ENCODE data around the gene CTTNBP2.
"Not testable (repeated sequence)": the region's sequence is repeated elsewhere in the genome, so short reads cannot be mapped to it uniquely, and the experiment has no call there.

The CTTNBP2 gene

DNA sequence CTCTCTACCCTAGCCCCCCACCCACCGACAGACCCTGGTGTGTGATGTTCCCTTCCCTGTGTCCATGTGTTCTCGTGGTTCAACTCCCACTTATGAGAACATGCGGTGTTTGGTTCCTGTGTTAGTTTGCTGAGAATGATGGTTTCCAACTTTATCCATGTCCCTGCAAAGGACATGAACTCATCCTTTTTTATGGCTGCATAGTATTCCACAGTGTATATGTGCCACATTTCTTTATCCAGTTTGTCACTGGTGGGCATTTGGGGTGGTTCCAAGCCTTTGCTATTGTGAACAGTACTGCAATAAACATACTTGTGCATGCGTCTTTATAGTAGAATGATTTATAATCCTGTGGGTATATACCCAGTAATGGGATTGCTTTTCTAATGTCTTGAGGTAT, 165.1 kb downstream of the CTTNBP2 start:
- not testable (repeated sequence) for H3K27ac ChIP-seq; DNase-seq (ENCODE audit: low read depth, low spot score)

GRCh38 chr7:117707080-117707479, 166.2 kb downstream of the CTTNBP2 start:
- no peak for DNase-seq (ENCODE audit: low read depth, low spot score)
- H3K27ac ChIP-seq, result no peak overlapping the region

DNA sequence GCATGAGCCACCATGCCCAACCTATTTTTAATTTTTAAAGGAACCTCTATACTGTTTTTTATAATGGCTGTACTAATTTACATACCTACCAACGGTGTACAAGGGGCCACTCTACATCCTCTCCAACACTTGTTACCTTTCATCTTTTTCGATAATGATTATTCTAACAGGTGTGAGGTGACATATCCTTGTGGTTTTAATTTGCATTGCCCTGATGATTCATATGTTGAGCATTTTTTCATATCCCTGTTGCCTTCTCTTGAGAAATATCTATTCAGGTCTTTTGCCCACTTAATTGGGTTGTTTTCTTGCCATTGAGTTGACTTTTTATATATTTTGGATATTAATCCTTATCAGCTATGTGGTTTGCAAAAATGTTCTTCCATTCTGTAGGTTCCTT, 167.0 kb downstream of the CTTNBP2 start:
- no peak for DNase-seq (ENCODE audit: low read depth, low spot score)
- no peak overlapping the region for H3K27ac ChIP-seq

- no peak for DNase-seq (ENCODE audit: low read depth, low spot score)
- no peak overlapping the region for H3K27ac ChIP-seq
Measured at GRCh38 chr7:117705630-117706029, 167.6 kb downstream of the CTTNBP2 start.

GRCh38 chr7:117704063-117704462, 169.2 kb downstream of the CTTNBP2 start:
- peak overlapping the region; percentile 19 for H3K27ac ChIP-seq
- no peak for DNase-seq (ENCODE audit: low read depth, low spot score)

- no peak overlapping the region for H3K27ac ChIP-seq
- no peak for DNase-seq (ENCODE audit: low read depth, low spot score)
Measured at GRCh38 chr7:117698018-117698417, 175.2 kb downstream of the CTTNBP2 start.

DNA sequence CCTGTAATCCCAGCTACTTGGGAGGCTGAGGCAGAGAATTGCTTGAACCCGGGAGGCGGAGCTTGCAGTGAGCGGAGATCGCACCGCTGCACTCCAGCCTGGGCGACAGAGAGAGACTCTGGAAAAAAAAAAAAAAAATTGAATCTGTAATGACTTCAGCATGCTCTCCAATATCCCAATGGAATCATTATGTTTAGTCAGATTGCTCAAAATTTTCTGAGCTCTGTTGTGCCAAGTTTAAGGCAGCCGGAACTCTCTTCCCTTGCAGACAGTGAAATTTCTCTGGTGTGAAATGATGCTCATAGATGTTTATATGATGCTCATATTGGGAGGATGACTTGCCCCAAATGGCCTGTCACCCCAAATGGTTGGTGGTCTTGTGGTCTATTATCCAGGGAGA, 180.9 kb downstream of the CTTNBP2 start:
- DNase-seq (ENCODE audit: low read depth, low spot score), result no peak
- no peak overlapping the region for H3K27ac ChIP-seq

DNA sequence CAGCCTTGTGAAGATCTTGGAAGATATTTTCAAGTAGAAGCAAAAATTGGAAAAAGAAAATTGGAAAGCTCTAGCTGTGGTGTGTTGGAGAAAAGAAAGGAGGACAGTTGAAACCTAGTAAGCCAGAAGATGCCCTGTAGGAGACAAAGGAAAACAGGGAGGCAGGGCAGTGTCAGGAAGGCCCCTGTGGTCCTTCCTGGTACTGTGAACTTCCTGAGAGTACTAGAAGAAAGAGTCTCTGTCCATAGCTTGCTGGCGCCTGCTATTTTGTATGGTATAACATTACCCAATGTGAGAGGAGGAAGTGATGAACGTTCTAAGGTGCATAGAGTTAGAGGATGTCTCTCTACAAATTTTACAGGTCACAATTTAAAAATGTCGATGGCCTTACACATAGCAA, 183.1 kb downstream of the CTTNBP2 start:
- DNase-seq (ENCODE audit: low read depth, low spot score), result no peak
- H3K27ac ChIP-seq, result no peak overlapping the region

- DNase-seq (ENCODE audit: low read depth, low spot score), result no peak
- H3K27ac ChIP-seq, result no peak overlapping the region
Measured at GRCh38 chr7:117689406-117689805, 183.8 kb downstream of the CTTNBP2 start.

DNA sequence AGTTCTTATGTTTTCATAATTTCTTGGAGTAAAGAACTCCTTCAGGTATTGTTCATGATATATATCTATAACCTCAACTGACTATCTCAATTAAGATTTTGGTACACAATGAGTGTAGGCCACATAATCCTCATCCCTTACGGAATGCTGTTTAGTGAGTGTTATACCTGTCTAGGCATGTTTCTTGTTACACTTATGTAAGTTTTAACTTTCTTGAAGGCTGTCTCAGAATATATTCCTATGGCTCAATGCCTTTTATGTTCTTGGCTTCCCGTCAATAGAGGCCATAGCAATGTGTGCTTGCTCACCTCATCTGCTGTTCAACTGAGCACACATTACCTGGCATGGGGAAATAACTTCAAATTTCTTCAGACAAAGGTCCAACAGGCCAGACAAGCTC, 185.1 kb downstream of the CTTNBP2 start:
- DNase-seq (ENCODE audit: low read depth, low spot score), result peak; percentile 85
- H3K27ac ChIP-seq, result peak overlapping the region; percentile 82

DNA sequence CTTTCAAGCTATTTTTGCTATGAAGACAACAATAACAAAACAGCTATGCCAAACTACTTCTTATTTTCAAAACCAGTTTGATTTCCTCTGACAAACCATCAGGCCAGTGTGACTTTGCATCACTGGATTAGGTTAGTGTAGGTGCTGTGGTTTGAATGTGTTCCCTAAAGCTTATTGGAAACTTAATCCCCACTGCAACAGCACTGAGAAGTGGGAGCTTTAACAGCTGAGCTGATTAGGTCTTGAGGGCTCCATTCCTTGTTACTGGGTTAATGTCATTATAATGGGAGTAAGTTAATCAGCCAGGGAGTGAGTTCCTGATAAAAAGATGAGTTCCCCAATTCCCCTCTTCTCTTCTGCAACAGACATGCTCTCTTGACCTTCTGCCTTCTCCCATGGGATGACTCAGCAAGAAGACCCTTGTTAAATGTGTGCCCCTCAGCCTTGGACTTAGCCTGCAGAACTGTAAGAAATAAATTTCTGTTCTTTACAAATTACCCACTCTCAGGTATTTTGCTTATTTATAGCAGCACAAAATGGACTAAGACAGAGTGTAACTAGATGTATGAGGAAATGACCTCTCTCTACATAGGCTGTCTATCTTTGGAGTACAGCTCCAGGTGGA, 186.8 kb downstream of the CTTNBP2 start:
- no peak overlapping the region for H3K27ac ChIP-seq
- no peak for DNase-seq (ENCODE audit: low read depth, low spot score)

- no peak for DNase-seq (ENCODE audit: low read depth, low spot score)
- H3K27ac ChIP-seq, result no peak overlapping the region
Measured at GRCh38 chr7:117685795-117686194, 187.4 kb downstream of the CTTNBP2 start.

- no peak overlapping the region for H3K27ac ChIP-seq
- DNase-seq (ENCODE audit: low read depth, low spot score), result no peak
Measured at GRCh38 chr7:117683430-117684175, 189.6 kb downstream of the CTTNBP2 start.

DNA sequence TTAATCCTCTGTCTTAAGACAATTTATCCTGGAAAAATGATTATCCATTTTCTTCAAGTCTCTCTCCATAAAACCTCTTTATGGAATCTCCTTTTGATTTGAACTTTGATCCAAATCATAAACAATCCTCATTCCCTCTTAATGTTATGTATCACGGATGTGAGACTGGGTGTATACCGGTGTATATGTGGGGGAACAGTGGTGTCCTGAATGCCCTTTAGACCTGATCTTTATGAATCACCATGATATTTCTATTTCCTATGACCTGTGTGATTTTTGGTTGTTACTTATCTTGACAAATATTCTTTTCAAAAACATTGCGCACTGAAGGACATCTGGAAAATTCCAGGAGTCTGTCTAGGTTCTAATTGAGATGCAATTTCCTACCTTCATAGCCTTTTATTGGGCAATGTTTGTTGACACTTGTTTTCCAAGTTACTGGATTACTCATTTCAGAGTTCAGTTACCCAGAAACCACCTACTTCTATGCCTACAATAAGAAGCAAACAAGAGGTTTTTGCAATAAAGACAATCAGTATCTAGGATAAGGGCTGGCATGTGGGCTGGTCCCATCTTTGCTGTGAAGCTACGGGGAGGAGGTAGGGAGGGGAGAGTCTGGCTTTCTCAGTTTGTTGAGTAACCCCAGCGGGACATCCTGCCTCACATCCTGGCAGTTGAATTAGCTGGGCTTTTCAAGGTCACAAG, 190.4 kb downstream of the CTTNBP2 start:
- DNase-seq (ENCODE audit: low read depth, low spot score), result peak; percentile 36
- no peak overlapping the region for H3K27ac ChIP-seq

GRCh38 chr7:117679120-117679519, 194.1 kb downstream of the CTTNBP2 start:
- H3K27ac ChIP-seq, result no peak overlapping the region
- DNase-seq (ENCODE audit: low read depth, low spot score), result no peak

- H3K27ac ChIP-seq, result no peak overlapping the region
Measured at GRCh38 chr7:117675497-117676435, 197.5 kb downstream of the CTTNBP2 start.

DNA sequence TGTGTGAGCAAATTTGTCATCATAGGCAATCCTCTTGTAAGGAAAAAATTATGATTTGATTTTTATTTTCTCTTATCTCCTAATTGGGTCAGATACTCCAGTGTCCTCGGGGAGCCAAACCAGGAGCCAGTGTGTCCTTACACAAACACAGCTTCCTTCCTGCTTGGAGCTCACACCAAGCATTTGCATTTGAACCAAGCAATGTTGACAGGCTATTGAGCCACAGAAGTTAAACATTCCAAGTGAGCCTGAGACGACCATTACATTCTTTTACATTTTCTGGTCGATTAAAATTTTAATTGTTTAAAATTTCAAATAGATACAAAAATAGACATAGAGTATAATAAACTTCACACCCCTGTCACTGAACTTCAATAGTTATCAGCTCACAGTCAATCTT, 198.6 kb downstream of the CTTNBP2 start:
- no peak for DNase-seq (ENCODE audit: low read depth, low spot score)
- no peak overlapping the region for H3K27ac ChIP-seq

More at GRCh38 chr7:117675497-117676435, 197.5 kb downstream of the CTTNBP2 start:
- DNase-seq (ENCODE audit: low read depth, low spot score), result no peak

DNA sequence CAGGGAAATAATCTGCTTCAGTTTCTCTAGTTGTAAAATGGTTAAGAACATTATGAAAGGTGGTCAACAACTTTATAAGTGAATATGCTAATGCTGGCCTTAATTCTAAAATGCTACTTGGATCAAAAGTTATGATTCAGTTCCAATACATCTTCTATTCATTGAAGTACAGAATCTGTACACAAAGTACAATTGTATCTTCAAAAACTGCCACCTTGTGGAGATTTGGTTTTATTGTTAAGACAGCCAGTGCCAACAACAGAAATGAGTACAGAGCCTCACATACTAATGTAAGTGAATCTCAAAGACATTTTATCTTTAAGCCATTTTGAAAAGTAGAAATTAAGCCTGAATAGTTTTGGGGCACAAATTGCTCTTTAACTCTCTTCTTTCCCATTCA, 199.4 kb downstream of the CTTNBP2 start:
- peak overlapping the region; percentile 38 for H3K27ac ChIP-seq
- no peak for DNase-seq (ENCODE audit: low read depth, low spot score)

- no peak for DNase-seq (ENCODE audit: low read depth, low spot score)
- H3K27ac ChIP-seq, result peak overlapping the region; percentile 38
Measured at GRCh38 chr7:117673367-117673766, 199.9 kb downstream of the CTTNBP2 start.

- no peak for DNase-seq (ENCODE audit: low read depth, low spot score)
- H3K27ac ChIP-seq, result no peak overlapping the region
Measured at GRCh38 chr7:117672453-117672852, 200.8 kb downstream of the CTTNBP2 start.

Data from epithelial cell of prostate (primary cell).